ENCODE results near the gene CHMP2B.
"Not testable (repeated sequence)": the region's sequence is repeated elsewhere in the genome, so short reads cannot be mapped to it uniquely, and the experiment has no call there.

DNA sequence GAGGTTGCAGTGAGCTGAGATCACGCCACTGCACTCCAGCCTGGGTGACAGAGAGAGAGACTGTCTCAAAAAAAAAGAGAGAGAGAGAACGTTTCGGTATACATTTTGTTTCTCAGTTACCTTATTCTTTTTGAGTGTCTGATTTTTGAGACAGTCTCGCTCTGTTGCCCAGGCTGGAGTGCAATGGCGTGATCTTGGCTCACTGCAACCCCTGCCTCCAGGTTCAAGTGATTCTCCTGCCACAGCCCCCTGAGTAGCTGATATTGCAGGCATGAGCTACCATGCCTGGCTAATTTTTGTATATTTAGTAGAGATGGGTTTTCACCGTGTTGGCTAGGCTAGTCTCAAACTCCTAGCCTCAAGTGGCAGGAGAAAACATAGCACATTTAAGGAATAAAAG, 21.1 kb downstream of the CHMP2B start:
- not testable (repeated sequence) for TF ChIP-seq SALL2 (tag by site-specific recombination; IDR thresholded peaks at IDR 0.05; ENCODE audit: borderline replicate concordance); ZNF184 (tag by site-specific recombination; IDR thresholded peaks at IDR 0.05); SETDB1 (IDR thresholded peaks at IDR 0.05; ENCODE audit: insufficient read length, low read length); ZNF302 (tag by site-specific recombination; IDR thresholded peaks at IDR 0.05; ENCODE audit: low read depth); ZBTB21 (tag by site-specific recombination; IDR thresholded peaks at IDR 0.05); ZNF121 (tag by site-specific recombination; IDR thresholded peaks at IDR 0.05); ZNF777 (tag by site-specific recombination; IDR thresholded peaks at IDR 0.05; ENCODE audit: borderline replicate concordance); YY1 (tag by site-specific recombination; IDR thresholded peaks at IDR 0.05); HOXD13 (CRISPR knock-in tag; IDR thresholded peaks at IDR 0.05; ENCODE audit: borderline replicate concordance); ZNF394 (tag by site-specific recombination; IDR thresholded peaks at IDR 0.05; ENCODE audit: borderline replicate concordance)
- TF ChIP-seq, protein P1, sequence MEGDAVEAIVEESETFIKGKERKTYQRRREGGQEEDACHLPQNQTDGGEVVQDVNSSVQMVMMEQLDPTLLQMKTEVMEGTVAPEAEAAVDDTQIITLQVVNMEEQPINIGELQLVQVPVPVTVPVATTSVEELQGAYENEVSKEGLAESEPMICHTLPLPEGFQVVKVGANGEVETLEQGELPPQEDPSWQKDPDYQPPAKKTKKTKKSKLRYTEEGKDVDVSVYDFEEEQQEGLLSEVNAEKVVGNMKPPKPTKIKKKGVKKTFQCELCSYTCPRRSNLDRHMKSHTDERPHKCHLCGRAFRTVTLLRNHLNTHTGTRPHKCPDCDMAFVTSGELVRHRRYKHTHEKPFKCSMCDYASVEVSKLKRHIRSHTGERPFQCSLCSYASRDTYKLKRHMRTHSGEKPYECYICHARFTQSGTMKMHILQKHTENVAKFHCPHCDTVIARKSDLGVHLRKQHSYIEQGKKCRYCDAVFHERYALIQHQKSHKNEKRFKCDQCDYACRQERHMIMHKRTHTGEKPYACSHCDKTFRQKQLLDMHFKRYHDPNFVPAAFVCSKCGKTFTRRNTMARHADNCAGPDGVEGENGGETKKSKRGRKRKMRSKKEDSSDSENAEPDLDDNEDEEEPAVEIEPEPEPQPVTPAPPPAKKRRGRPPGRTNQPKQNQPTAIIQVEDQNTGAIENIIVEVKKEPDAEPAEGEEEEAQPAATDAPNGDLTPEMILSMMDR (tag by site-specific recombination; IDR thresholded peaks at IDR 0.05): not testable (repeated sequence)
- TF ChIP-seq, protein P2, sequence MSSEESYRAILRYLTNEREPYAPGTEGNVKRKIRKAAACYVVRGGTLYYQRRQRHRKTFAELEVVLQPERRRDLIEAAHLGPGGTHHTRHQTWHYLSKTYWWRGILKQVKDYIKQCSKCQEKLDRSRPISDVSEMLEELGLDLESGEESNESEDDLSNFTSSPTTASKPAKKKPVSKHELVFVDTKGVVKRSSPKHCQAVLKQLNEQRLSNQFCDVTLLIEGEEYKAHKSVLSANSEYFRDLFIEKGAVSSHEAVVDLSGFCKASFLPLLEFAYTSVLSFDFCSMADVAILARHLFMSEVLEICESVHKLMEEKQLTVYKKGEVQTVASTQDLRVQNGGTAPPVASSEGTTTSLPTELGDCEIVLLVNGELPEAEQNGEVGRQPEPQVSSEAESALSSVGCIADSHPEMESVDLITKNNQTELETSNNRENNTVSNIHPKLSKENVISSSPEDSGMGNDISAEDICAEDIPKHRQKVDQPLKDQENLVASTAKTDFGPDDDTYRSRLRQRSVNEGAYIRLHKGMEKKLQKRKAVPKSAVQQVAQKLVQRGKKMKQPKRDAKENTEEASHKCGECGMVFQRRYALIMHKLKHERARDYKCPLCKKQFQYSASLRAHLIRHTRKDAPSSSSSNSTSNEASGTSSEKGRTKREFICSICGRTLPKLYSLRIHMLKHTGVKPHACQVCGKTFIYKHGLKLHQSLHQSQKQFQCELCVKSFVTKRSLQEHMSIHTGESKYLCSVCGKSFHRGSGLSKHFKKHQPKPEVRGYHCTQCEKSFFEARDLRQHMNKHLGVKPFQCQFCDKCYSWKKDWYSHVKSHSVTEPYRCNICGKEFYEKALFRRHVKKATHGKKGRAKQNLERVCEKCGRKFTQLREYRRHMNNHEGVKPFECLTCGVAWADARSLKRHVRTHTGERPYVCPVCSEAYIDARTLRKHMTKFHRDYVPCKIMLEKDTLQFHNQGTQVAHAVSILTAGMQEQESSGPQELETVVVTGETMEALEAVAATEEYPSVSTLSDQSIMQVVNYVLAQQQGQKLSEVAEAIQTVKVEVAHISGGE (tag by site-specific recombination; conservative IDR thresholded peaks at IDR 0.05; ENCODE audit: low read depth): not testable (repeated sequence)
